GM19395 (cell line): ENCODE results near the gene ITPK1.
"Not testable (repeated sequence)": the region's sequence is repeated elsewhere in the genome, so short reads cannot be mapped to it uniquely, and the experiment has no call there.

ENCODE experiments used
- ATAC-seq: cut with Tn5 transposase; IDR thresholded peaks from one replicate; pipeline ENCODE4 v1.9.1; 2021; ENCODE audit warnings: mild to moderate bottlenecking, moderate library complexity; ENCODE audit not compliant: unreplicated experiment

ITPK1 gene

GRCh38 chr14:93115821-93116675, at the start of gene ITPK1:
Gene ITPK1 (minus strand): TSS chr14:93115925. CDS start chr14:93115163, 762 bp downstream.
- ATAC-seq: peak; percentile 59

- ATAC-seq: no peak
Measured at GRCh38 chr14:93163564-93163963, 47.8 kb upstream of the ITPK1 start.

GRCh38 chr14:93161411-93161940, 45.8 kb upstream of the ITPK1 start:
- ATAC-seq: no peak

- ATAC-seq: no peak
Measured at GRCh38 chr14:93160353-93160801, 44.7 kb upstream of the ITPK1 start.

GRCh38 chr14:93159625-93160352, 44.1 kb upstream of the ITPK1 start:
- ATAC-seq: not testable (repeated sequence)

GRCh38 chr14:93158349-93158748, 42.6 kb upstream of the ITPK1 start:
- not testable (repeated sequence) for ATAC-seq

GRCh38 chr14:93156693-93157369, 41.1 kb upstream of the ITPK1 start:
- ATAC-seq: no peak

GRCh38 chr14:93155667-93156066, 39.9 kb upstream of the ITPK1 start:
- no peak for ATAC-seq

GRCh38 chr14:93153121-93153520, 37.4 kb upstream of the ITPK1 start:
- no peak for ATAC-seq

GRCh38 chr14:93150227-93151208, 34.8 kb upstream of the ITPK1 start:
- ATAC-seq: no peak

GRCh38 chr14:93148979-93149378, 33.3 kb upstream of the ITPK1 start:
- no peak for ATAC-seq

- ATAC-seq: no peak
Measured at GRCh38 chr14:93146119-93146518, 30.4 kb upstream of the ITPK1 start.

- no peak for ATAC-seq
Measured at GRCh38 chr14:93142854-93143652, 27.3 kb upstream of the ITPK1 start.

GRCh38 chr14:93137864-93138263, 22.1 kb upstream of the ITPK1 start:
- no peak for ATAC-seq

- not testable (repeated sequence) for ATAC-seq
Measured at GRCh38 chr14:93136508-93136907, 20.8 kb upstream of the ITPK1 start.

- ATAC-seq: no peak
Measured at GRCh38 chr14:93136009-93136408, 20.3 kb upstream of the ITPK1 start.

- no peak for ATAC-seq
Measured at GRCh38 chr14:93135399-93135798, 19.7 kb upstream of the ITPK1 start.

- ATAC-seq: no peak
Measured at GRCh38 chr14:93133464-93133863, 17.7 kb upstream of the ITPK1 start.

- ATAC-seq: no peak
Measured at GRCh38 chr14:93132472-93133065, 16.8 kb upstream of the ITPK1 start.
